IPS DF 6.9 (cell line): ENCODE measurements around the gene RAMAC.
A peak's percentile ranks its signal among the peaks of the same experiment; 100 is the strongest.
"Not testable (repeated sequence)": the region's sequence is repeated elsewhere in the genome, so short reads cannot be mapped to it uniquely, and the experiment has no call there.

Experiments used
- DNase-seq: peaks from one replicate; pipeline ENCODE4 v3.0.0-alpha.2; 2013; ENCODE audit warnings: low read depth, low spot score
- H3K27ac ChIP-seq: one replicate; pipeline ENCODE4 v1.5.1; 2013; ENCODE audit warnings: low read length, control low read depth
- H3K27me3 ChIP-seq: 2 replicates; pipeline ENCODE4 v1.6.1; 2013; ENCODE audit warnings: mild to moderate bottlenecking, low read length; ENCODE audit not compliant: control insufficient read depth, insufficient read depth
- H3K36me3 ChIP-seq: 2 replicates; pipeline ENCODE4 v1.6.1; 2013; ENCODE audit warnings: low read length; ENCODE audit not compliant: control insufficient read depth, insufficient read depth
- H3K4me1 ChIP-seq: 2 replicates; pipeline ENCODE4 v1.6.1; 2013; ENCODE audit warnings: low read length; ENCODE audit not compliant: control insufficient read depth, insufficient read depth
- H3K4me3 ChIP-seq: 2 replicates; pipeline ENCODE4 v1.5.1; 2013; ENCODE audit warnings: mild to moderate bottlenecking, low read length
- H3K9me3 ChIP-seq: 2 replicates; pipeline ENCODE4 v1.6.1; 2013; ENCODE audit warnings: low read length, inconsistent platforms; ENCODE audit not compliant: control insufficient read depth, insufficient read depth
- WGBS: extraction: QIAGEN DNeasy Blood & Tissue Kit; methylation state at CpG from one replicate; pipeline ENCODE4 v1.1.7; 2013; ENCODE audit warnings: mixed read lengths, missing lambda C conversion rate; ENCODE audit not compliant: insufficient read length, insufficient coverage; 5-methylcytosine and 5-hydroxymethylcytosine counted together

The RAMAC gene

GRCh38 chr15:82985688-82986441, at the start of gene RAMAC:
Gene RAMAC (plus strand): TSS chr15:82986210. CDS start chr15:82989019, 2,809 bp downstream.
- WGBS: no CpG with 5 or more reads among the region's 45 CpGs
- Histone ChIP-seq H3K27me3 (no peaks in the 10 kb centered on the region), H3K27ac (no peak within 1 kb of the TSS), H3K4me1 (no peaks in the 10 kb centered on the region), H3K4me3 (peak within 1 kb of the TSS; percentile 53), H3K36me3 (no peaks in the 10 kb centered on the region), H3K9me3 (no peaks in the 10 kb centered on the region)
- peak; percentile 77 for DNase-seq

GRCh38 chr15:82936966-82937711, 48.9 kb upstream of the RAMAC start:
- Histone ChIP-seq H3K36me3 (no peaks in the 10 kb centered on the region), H3K4me3 (no peak overlapping the region), H3K4me1 (no peaks in the 10 kb centered on the region), H3K27me3 (no peaks in the 10 kb centered on the region), H3K9me3 (no peaks in the 10 kb centered on the region), H3K27ac (no peak overlapping the region)
- WGBS: no CpG with 5 or more reads among the region's 4 CpGs
- no peak for DNase-seq

- Histone ChIP-seq H3K27ac (no peak overlapping the region), H3K9me3 (no peaks in the 10 kb centered on the region), H3K27me3 (no peaks in the 10 kb centered on the region), H3K4me3 (no peak overlapping the region), H3K36me3 (no peaks in the 10 kb centered on the region), H3K4me1 (no peaks in the 10 kb centered on the region)
- no CpG with 5 or more reads among the region's 5 CpGs for WGBS
- DNase-seq: no peak
Measured at GRCh38 chr15:82937712-82938058, 48.3 kb upstream of the RAMAC start.

GRCh38 chr15:82939678-82940077, 46.3 kb upstream of the RAMAC start:
- not testable (repeated sequence) for H3K4me1 ChIP-seq, H3K27me3 ChIP-seq, H3K36me3 ChIP-seq, H3K4me3 ChIP-seq, DNase-seq, H3K27ac ChIP-seq, H3K9me3 ChIP-seq
- no CpG with 5 or more reads among the region's 6 CpGs for WGBS

- DNase-seq: no peak
Measured at GRCh38 chr15:82942691-82943090, 43.3 kb upstream of the RAMAC start.

GRCh38 chr15:82943176-82943575, 42.8 kb upstream of the RAMAC start:
- Histone ChIP-seq H3K4me3 (no peak overlapping the region), H3K4me1 (no peaks in the 10 kb centered on the region), H3K9me3 (no peaks in the 10 kb centered on the region), H3K27me3 (no peaks in the 10 kb centered on the region), H3K36me3 (no peaks in the 10 kb centered on the region), H3K27ac (no peak overlapping the region)
- WGBS: 100% methylated on average over 1 of the region's 3 CpGs
- DNase-seq: no peak

More at GRCh38 chr15:82942691-82943090, 43.3 kb upstream of the RAMAC start:
- no peaks in the 10 kb centered on the region for H3K27me3 ChIP-seq
- WGBS: no CpG with 5 or more reads among the region's 8 CpGs
- no peaks in the 10 kb centered on the region for H3K9me3 ChIP-seq
- H3K4me3 ChIP-seq: no peak overlapping the region
- H3K27ac ChIP-seq: no peak overlapping the region
- no peaks in the 10 kb centered on the region for H3K4me1 ChIP-seq
- no peaks in the 10 kb centered on the region for H3K36me3 ChIP-seq

- Histone ChIP-seq H3K27ac (no peak overlapping the region), H3K4me1 (no peaks in the 10 kb centered on the region), H3K36me3 (no peaks in the 10 kb centered on the region), H3K4me3 (no peak overlapping the region), H3K9me3 (no peaks in the 10 kb centered on the region), H3K27me3 (no peaks in the 10 kb centered on the region)
- no peak for DNase-seq
- no CpG with 5 or more reads among the region's 5 CpGs for WGBS
Measured at GRCh38 chr15:82944056-82944455, 42.0 kb upstream of the RAMAC start.

GRCh38 chr15:82944821-82945220, 41.2 kb upstream of the RAMAC start:
- DNase-seq: no peak
- Histone ChIP-seq H3K9me3 (no peaks in the 10 kb centered on the region), H3K4me1 (no peaks in the 10 kb centered on the region), H3K27ac (no peak overlapping the region), H3K27me3 (no peaks in the 10 kb centered on the region), H3K4me3 (no peak overlapping the region), H3K36me3 (no peaks in the 10 kb centered on the region)
- no CpG with 5 or more reads among the region's 5 CpGs for WGBS

GRCh38 chr15:82945326-82945725, 40.7 kb upstream of the RAMAC start:
- no peaks in the 10 kb centered on the region for H3K4me1 ChIP-seq
- H3K36me3 ChIP-seq: no peaks in the 10 kb centered on the region
- no peaks in the 10 kb centered on the region for H3K27me3 ChIP-seq
- DNase-seq: no peak
- WGBS: no CpG with 5 or more reads among the region's 5 CpGs
- no peaks in the 10 kb centered on the region for H3K9me3 ChIP-seq
- no peak overlapping the region for H3K27ac ChIP-seq
- H3K4me3 ChIP-seq: no peak overlapping the region

GRCh38 chr15:82946155-82946701, 39.8 kb upstream of the RAMAC start:
- no peaks in the 10 kb centered on the region for H3K4me1 ChIP-seq
- DNase-seq: no peak
- no peak overlapping the region for H3K27ac ChIP-seq
- no CpG with 5 or more reads among the region's 8 CpGs for WGBS
- H3K9me3 ChIP-seq: no peaks in the 10 kb centered on the region
- no peak overlapping the region for H3K4me3 ChIP-seq
- peaks cover 4% of the 10 kb centered on the region; the same call in 1 of the 2 replicates for H3K27me3 ChIP-seq
- H3K36me3 ChIP-seq: no peaks in the 10 kb centered on the region; the same call in 1 of the 2 replicates
